ENCODE data around the gene VDR. TPM values are rescaled to one million over a fixed set of nuclear protein-coding genes. Genes with fewer than 3 reads are reported as not detected.

The VDR gene
- total and polyA plus RNA-seq, 2 donors (not counting 1 experiment from before 2014, with no cell fraction given): 0.37 to 0.42 TPM

DNA sequence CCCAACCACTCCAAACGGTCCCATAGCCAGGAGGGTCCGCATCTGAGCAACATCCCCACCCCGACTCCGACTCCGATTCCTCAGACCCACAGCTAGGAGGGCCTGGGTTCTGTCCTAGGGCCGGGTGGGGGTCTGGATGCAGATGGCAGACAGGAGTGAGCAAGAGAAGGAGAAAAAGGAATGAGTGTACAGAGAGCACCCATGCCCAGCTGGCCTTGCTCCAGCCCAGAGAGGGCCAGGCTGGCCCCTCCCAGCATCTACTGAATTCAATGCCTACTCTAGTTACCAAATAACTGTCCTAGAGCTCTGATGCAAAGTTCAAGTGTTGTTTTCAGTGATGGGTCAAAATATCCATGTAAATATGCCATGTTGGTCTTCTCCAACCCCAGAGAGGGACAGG is 40.8 kb downstream of the VDR start:
- Histone ChIP-seq H4K20me1 (ENCODE audit: control insufficient read depth, insufficient read depth, low read length, poor library complexity, severe bottlenecking) (no peaks in the 10 kb centered on the region), H3K9ac (ENCODE audit: low read length) (no peak overlapping the region), H3K27me3 (replicated peaks in 1 of 4; ENCODE audit: control extremely low read depth in 1 of 4, control insufficient read depth in 3 of 4, insufficient read depth in 4 of 4, low read length in 3 of 4) (no peaks in the 10 kb centered on the region), H3K4me3 (ENCODE audit: control extremely low read depth in 1 of 5, extremely low read depth in 1 of 5, insufficient read depth in 1 of 5, low read depth in 2 of 5, low read length in 4 of 5) (no peak overlapping the region), H2AFZ (ENCODE audit: insufficient read depth, low read depth, low read length, poor library complexity, severe bottlenecking) (no peak overlapping the region), H3K36me3 (replicated peaks in 1 of 2; ENCODE audit: control extremely low read depth in 1 of 2, control insufficient read depth in 1 of 2, extremely low read depth in 1 of 2, insufficient read depth in 2 of 2, low read length in 1 of 2) (no peaks in the 10 kb centered on the region), H3K4me1 (ENCODE audit: control insufficient read depth in 2 of 2, insufficient read depth in 2 of 2, low read length in 2 of 2) (peaks cover 17 to 19% of the 10 kb centered on the region in 2 donors), H3K4me2 (replicated peaks; ENCODE audit: low read depth, low read length, poor library complexity, severe bottlenecking) (no peak overlapping the region), H3K9me3 (ENCODE audit: control extremely low read depth in 1 of 3, control insufficient read depth in 2 of 3, insufficient read depth in 1 of 3, low read length in 2 of 3) (peaks cover 0 to 3% (median 0%) of the 10 kb centered on the region in 3 donors), H3K27ac (ENCODE audit: low read length in 2 of 2) (no peak overlapping the region), H3K79me2 (ENCODE audit: control insufficient read depth, insufficient read depth, low read length) (no peaks in the 10 kb centered on the region)
- Mint-ChIP-seq H3K9me3 (ENCODE audit: insufficient read depth) (no peaks in the 10 kb centered on the region), H3K27me3 (no peaks in the 10 kb centered on the region), H3K4me3 (no peak overlapping the region), H3K27ac (no peak overlapping the region), H3K4me1 (peaks cover 17% of the 10 kb centered on the region)
- no peak for DNase-seq
- WGBS (ENCODE audit: insufficient coverage): 100% methylated on average over 4 of the region's 6 CpGs
- TF ChIP-seq CTCF (IDR thresholded peaks at IDR 0.05) (no peak), EZH2 (IDR thresholded peaks at IDR 0.05; ENCODE audit: borderline replicate concordance, insufficient read depth, low read depth, low read length, poor library complexity, severe bottlenecking) (no peak)
- CTCF ChIA-PET: interaction anchor here (0.6 kb wide), 1 partner anchor 1781 kb away, joined by 3 read pairs; no protein-coding TSS in a partner anchor
- intact Hi-C loops (cut with micrococcal nuclease): no loop called here
- POLR2A ChIA-PET: no interaction called here
- no peak for ATAC-seq (ENCODE audit: low read depth)

DNA sequence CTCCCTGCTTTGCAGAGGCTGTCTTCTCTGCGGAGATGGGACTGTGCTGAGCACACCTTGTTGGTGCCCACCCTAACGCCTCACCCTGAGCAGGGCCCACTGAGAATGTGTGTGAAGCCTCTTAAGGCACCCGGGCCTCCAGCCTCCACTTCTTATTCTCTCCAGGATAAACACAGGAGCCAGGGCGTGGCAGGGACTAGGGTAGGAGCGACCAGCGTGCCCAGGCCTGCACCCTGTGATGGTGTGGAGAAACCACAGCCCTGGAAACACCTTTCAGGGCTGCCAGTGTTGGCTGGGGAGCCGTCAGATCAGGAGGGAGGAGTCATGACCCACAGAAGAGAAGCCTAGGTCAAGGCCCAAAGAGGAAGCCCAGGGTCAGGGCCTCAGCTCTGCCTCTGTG is 41.3 kb downstream of the VDR start:
- DNase-seq (no peak), ATAC-seq (ENCODE audit: low read depth) (no peak)
- no peak overlapping the region for H3K4me3 Mint-ChIP-seq
- no peaks in the 10 kb centered on the region for H3K27me3 ChIP-seq (replicated peaks in 1 of 4; ENCODE audit: control extremely low read depth in 1 of 4, control insufficient read depth in 3 of 4, insufficient read depth in 4 of 4, low read length in 3 of 4)
- no peaks in the 10 kb centered on the region for H3K9me3 Mint-ChIP-seq (ENCODE audit: insufficient read depth)
- H3K27me3 Mint-ChIP-seq: no peaks in the 10 kb centered on the region
- H3K4me1 ChIP-seq (ENCODE audit: control insufficient read depth in 2 of 2, insufficient read depth in 2 of 2, low read length in 2 of 2): peaks cover 12 to 14% of the 10 kb centered on the region in 2 donors
- TF ChIP-seq CTCF (IDR thresholded peaks at IDR 0.05) (no peak), EZH2 (IDR thresholded peaks at IDR 0.05; ENCODE audit: borderline replicate concordance, insufficient read depth, low read depth, low read length, poor library complexity, severe bottlenecking) (no peak)
- no peaks in the 10 kb centered on the region for H4K20me1 ChIP-seq (ENCODE audit: control insufficient read depth, insufficient read depth, low read length, poor library complexity, severe bottlenecking)
- no peak overlapping the region for H3K27ac ChIP-seq (ENCODE audit: low read length in 2 of 2)
- H3K79me2 ChIP-seq (ENCODE audit: control insufficient read depth, insufficient read depth, low read length): no peaks in the 10 kb centered on the region
- no peak overlapping the region for H3K9ac ChIP-seq (ENCODE audit: low read length)
- no peak overlapping the region for H3K27ac Mint-ChIP-seq
- 84% methylated on average over 6 of the region's 7 CpGs for WGBS (ENCODE audit: insufficient coverage)
- H3K36me3 ChIP-seq (replicated peaks in 1 of 2; ENCODE audit: control extremely low read depth in 1 of 2, control insufficient read depth in 1 of 2, extremely low read depth in 1 of 2, insufficient read depth in 2 of 2, low read length in 1 of 2): no peaks in the 10 kb centered on the region
- peaks cover 12% of the 10 kb centered on the region for H3K4me1 Mint-ChIP-seq
- no peak overlapping the region for H3K4me2 ChIP-seq (replicated peaks; ENCODE audit: low read depth, low read length, poor library complexity, severe bottlenecking)
- ChIA-PET CTCF (interaction anchor here (0.6 kb wide), 1 partner anchor 1782 kb away, joined by 3 read pairs; no protein-coding TSS in a partner anchor), POLR2A (no interaction called here)
- H3K4me3 ChIP-seq (ENCODE audit: control extremely low read depth in 1 of 5, extremely low read depth in 1 of 5, insufficient read depth in 1 of 5, low read depth in 2 of 5, low read length in 4 of 5): no peak overlapping the region
- no peaks in the 10 kb centered on the region for H3K9me3 ChIP-seq (ENCODE audit: control extremely low read depth in 1 of 3, control insufficient read depth in 2 of 3, insufficient read depth in 1 of 3, low read length in 2 of 3)
- intact Hi-C loops (cut with micrococcal nuclease): no loop called here
- no peak overlapping the region for H2AFZ ChIP-seq (ENCODE audit: insufficient read depth, low read depth, low read length, poor library complexity, severe bottlenecking)
